K562 (cell line): ENCODE data around the gene SPI1. TPM values are rescaled to one million over a fixed set of nuclear protein-coding genes. Genes with fewer than 3 reads are reported as not detected.

Source experiments
- CHD2 ChIP-seq: IDR thresholded peaks from 2 replicates; pipeline ENCODE4 v1.6.1; 2011; ENCODE audit warnings: low read depth, low read length
- ESRRA ChIP-seq: fragments of 450-650 bp; IDR thresholded peaks from 2 replicates; pipeline ENCODE4 v1.6.1; 2014; ENCODE audit warnings: low read depth, mild to moderate bottlenecking, moderate library complexity, borderline replicate concordance
- EZH2 ChIP-seq: IDR thresholded peaks from 2 replicates; pipeline ENCODE4 v1.6.1; 2012; ENCODE audit warnings: low read depth, mild to moderate bottlenecking, inconsistent platforms, low read length, borderline replicate concordance
- MAFF ChIP-seq: IDR thresholded peaks from 2 replicates; pipeline ENCODE4 v1.6.1; 2012; ENCODE audit warnings: low read length, improper control_type of control experiment
- MECOM ChIP-seq: fragments of 250-450 bp; sonication (Bioruptor Pico); IDR thresholded peaks from 2 replicates; pipeline ENCODE4 v1.8.0; 2022; ENCODE audit warnings: inconsistent platforms
- MLLT1 ChIP-seq, 2 experiments: fragments of 450-650 bp; IDR thresholded peaks; 2 replicates each; pipeline ENCODE4 v1.6.1; 2016
- PTRF ChIP-seq: fragments of 450-650 bp; IDR thresholded peaks from 2 replicates; pipeline ENCODE4 v1.6.1; 2016; ENCODE audit warnings: mild to moderate bottlenecking, missing genetic modification characterization, missing compliant biosample characterization
- polyA plus RNA-seq, 8 experiments: library from polyadenylated mRNA; depleted of rRNA in 4 of 8; stranded (reverse) in 5 of 8; unstranded in 3 of 8; fragments of >200 nt; fragmentation: Nextera tagmentation in 2 of 8; fragmentation: Illumina TruSeq in 1 of 8; extraction: Ambion mirVana in 2 of 8; extraction: Trizol in 1 of 8; gene quantifications; 2 replicates each; pipeline versions ENCODE4 v1.2.1 to v1.2.3, GENCODE V29; 2011 to 2014; ENCODE audit warnings: inconsistent platforms in 1 of 8, missing spikeins in 1 of 8
- total RNA-seq, 7 experiments: library from RNA; depleted of rRNA in 6 of 7; stranded (reverse); fragments of >200 nt in 6 of 7; fragmentation: Illumina TruSeq in 2 of 7; extraction: Trizol in 2 of 7; gene quantifications; 2 replicates each; pipeline versions ENCODE4 v1.2.1 to v1.2.3, GENCODE V29; 2011 to 2021; ENCODE audit warnings: low replicate concordance in 1 of 7
- TF ChIP-seq, protein P1 (sequence below), 2 experiments: IDR thresholded peaks; 2 replicates each; pipeline ENCODE4 v1.6.1; 2012; ENCODE audit warnings: improper control_type of control experiment in 2 of 2, low read depth in 2 of 2, low read length in 2 of 2, borderline replicate concordance in 1 of 2

The SPI1 gene
- total and polyA plus RNA-seq, 9 of the 15 experiments (the other 6 are each of a cell fraction or from before 2014, with no cell fraction given): 0.10 to 33.7 (median 10.3) TPM

DNA sequence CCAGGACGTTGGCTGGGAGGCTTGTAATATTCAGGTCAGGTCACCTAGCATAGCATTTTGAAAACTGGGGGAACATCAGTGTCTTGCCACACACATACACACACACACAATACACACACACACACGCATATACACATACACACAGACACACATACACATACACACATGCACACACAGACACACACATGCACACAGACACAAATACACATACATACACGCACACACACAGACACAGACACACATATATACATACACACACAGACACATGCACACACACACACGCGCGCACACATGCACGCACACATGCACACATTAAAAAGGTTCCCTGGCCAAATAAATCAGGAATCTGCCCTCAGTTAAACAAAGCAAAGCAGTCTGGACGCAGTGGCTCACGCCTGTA is 38.3 kb downstream of the SPI1 start (continued):
- TF ChIP-seq MAFF (no peak), CHD2 (no peak), MECOM (CRISPR knock-in tag) (no peak), EZH2 (no peak), ESRRA (no peak), MLLT1 (IDR thresholded peaks at IDR 0.05) (0 out of 4 replicates have a peak, but pooled peaks of 1 of the 2 experiments have one; percentile 46), PTRF (tag) (no peak)
- TF ChIP-seq, protein P1, sequence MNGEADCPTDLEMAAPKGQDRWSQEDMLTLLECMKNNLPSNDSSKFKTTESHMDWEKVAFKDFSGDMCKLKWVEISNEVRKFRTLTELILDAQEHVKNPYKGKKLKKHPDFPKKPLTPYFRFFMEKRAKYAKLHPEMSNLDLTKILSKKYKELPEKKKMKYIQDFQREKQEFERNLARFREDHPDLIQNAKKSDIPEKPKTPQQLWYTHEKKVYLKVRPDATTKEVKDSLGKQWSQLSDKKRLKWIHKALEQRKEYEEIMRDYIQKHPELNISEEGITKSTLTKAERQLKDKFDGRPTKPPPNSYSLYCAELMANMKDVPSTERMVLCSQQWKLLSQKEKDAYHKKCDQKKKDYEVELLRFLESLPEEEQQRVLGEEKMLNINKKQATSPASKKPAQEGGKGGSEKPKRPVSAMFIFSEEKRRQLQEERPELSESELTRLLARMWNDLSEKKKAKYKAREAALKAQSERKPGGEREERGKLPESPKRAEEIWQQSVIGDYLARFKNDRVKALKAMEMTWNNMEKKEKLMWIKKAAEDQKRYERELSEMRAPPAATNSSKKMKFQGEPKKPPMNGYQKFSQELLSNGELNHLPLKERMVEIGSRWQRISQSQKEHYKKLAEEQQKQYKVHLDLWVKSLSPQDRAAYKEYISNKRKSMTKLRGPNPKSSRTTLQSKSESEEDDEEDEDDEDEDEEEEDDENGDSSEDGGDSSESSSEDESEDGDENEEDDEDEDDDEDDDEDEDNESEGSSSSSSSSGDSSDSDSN (IDR thresholded peaks at IDR 0.05; ENCODE audit: borderline replicate concordance in 1 of 2, low read depth in 2 of 2, low read length in 2 of 2): no peak
